GM10847 (cell line): ENCODE results near the gene EIF3L.

Source experiments
- POLR2A ChIP-seq: IDR thresholded peaks from 2 replicates; pipeline ENCODE4 v1.6.1; 2011; ENCODE audit not compliant: insufficient read length; ENCODE audit errors: extremely low read depth

EIF3L gene

DNA sequence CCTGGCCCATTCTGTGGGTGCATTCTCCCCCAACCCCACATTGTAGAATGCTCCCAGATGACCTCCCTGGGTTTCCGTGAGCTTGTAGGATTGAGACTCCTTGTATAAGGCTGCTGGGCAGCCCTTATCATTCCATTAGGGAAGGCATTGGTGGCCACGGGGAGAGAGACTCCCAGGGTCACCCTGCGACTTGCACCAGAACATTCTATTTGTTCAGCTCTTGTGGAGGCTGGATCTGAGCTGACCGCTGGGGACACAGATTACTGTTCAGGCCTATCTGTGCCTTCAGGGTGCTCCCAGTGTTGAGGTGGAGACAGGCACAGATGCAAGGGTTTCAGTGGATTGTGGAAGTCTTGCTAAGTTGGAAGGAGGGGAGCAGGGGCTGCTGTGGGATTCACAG, 74.7 kb downstream of the EIF3L start:
- TF ChIP-seq POLR2A, result no peak

DNA sequence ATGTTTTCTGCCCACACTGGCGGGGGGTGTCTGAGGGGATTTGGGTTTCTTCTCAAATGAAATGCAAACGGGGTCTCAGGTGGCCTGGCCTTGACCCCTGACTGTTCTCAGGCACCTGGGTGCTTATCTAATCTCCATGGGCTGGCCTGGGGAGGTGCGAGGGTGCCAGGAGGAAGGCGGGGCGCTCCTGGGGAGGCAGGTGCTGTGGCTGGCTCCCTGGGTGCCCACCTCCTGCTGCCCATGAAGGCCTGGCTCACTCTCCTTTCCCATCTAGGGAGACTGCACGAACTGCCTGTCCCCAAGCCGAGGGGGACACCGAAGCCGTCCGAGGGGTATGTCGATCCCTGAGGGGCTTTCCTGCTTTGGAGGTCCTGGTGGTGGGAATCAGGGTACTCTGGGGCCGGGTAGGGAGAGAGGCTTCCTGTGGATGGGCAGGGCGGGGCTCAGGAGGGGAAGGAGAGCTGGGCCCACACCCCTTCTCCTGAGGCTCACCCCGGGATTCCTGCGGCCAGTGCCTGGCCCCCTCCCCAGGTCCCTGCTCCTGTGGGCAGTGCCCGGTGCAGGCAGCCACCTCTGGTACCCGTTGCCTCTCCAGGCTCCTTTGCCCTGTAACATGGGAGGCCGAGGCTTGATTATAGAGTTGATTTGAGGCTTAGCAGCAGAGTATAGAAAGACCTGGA, 75.3 kb downstream of the EIF3L start:
- TF ChIP-seq POLR2A, result no peak

DNA sequence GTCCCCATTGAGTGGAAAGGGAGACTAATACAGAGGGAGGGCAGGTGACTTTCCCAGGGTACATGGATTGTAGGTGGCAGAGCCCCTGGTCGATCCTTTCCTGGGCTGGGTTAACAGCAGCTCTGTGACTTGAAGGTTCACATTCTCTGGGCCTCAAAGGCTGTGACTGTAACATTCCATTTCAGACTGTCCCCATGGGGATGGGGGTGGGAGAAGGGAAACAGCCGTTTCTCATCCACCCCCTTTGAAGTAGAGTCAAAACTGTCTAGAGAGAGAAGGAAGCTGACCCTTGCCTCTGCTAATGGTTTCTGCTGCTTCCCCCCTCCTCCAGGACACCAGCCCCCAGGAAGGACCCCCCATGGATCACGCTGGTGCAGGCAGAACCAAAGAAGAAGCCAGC, 76.1 kb downstream of the EIF3L start:
- no peak for TF ChIP-seq POLR2A

DNA sequence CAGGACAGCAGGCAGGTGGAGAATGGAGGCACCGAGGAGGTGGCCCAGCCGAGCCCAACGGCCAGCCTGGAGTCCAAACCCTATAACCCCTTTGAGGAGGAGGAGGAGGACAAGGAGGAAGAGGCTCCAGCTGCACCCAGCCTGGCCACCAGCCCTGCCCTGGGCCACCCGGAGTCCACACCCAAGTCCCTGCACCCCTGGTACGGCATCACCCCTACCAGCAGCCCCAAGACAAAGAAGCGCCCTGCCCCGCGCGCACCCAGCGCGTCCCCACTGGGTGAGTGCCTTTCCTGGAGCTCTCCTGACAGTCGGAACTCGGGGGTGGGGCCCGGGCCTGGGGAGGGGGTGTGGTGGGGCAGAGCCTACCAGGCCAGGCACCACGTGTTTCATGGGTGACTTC, 76.5 kb downstream of the EIF3L start:
- TF ChIP-seq POLR2A, result no peak

DNA sequence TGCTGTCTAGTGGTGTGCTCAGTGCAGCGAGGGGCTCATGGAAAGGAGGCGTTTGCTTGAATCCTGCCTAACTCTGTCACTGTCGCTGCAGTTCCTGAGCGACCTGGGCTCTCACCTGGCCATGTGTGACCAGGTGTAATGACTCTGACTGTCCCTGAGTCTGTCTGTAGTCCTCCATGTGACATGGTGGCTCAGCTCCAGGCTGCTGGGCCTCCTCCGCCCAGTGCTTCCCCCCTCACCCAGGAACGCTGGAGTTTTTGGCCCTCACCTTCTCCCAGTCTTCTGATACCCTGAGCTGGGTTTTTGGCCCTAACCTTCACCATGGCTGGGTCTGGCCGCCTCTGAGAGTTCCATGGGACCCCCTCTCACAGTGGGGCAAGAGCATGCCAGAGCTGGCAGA, 77.1 kb downstream of the EIF3L start:
- TF ChIP-seq POLR2A, result no peak

DNA sequence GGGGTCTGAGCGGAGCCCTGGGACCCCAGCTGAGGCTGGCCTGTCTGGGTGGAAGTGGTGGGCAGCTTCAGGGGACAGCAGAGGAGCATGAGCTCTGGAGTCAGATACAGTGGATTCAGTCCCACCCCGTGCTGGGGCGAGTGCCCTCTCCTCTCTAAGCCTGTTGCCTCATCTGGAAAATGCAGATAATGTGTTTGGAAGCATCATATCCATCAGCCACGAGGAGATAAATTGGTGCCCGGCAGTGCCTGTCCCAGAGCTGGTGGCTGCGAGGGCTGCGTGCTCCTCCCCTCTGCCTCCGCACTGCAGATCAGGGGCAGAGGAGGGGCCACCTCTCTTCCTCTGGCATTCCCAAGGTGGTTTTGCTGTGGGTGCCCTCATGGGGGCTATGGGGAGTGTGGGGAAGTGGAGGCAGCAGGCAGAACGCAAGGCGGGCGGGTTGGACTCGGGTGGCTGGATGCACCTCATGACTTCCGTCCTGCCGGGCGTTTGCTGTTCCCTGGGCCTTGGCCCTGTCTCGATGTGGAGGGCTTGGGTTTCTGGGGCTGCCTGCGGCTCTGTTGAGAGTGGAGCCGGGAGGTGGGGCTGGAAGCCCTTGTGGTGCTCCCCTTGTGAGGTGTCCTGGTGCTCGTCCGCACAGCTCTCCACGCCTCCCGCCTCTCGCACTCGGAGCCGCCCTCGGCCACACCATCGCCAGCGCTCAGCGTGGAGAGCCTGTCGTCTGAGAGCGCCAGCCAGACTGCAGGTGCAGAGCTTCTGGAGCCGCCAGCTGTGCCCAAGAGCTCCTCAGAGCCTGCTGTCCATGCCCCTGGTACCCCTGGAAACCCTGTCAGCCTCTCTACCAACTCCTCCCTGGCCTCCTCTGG, 77.8 kb downstream of the EIF3L start:
- TF ChIP-seq POLR2A, result no peak

DNA sequence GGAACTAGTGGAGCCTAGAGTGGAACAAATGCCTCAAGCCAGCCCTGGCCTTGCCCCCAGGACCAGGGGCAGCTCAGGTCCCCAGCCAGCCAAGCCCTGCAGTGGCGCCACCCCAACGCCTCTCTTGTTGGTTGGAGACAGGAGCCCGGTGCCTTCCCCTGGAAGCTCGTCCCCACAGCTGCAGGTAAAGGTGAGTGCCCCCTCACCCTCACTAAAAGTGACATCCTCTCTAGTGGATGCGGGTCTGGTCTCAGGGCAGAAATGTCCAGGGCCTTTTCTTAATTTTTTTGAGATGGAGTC, 78.4 kb downstream of the EIF3L start:
- no peak for TF ChIP-seq POLR2A

DNA sequence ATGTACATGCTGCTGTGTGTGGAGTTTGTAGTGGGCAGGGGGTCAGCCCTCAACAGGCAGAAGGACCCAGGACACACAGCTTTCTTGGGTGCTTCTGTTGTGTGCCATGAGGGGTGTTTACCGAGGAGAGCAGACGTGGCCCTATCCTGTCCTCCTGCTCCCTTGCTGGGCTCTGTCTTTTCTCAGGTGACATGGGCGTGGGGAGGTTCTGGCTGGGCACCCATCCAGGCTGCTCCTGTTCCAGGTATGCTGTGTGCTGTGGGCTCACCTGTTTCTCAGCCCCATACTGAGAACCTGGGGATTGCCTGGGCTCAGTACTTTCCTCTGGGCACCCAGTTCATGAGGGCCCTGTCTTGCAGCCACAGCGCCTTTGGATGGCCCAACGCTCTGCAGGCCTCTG, 80.2 kb downstream of the EIF3L start:
- TF ChIP-seq POLR2A, result no peak

DNA sequence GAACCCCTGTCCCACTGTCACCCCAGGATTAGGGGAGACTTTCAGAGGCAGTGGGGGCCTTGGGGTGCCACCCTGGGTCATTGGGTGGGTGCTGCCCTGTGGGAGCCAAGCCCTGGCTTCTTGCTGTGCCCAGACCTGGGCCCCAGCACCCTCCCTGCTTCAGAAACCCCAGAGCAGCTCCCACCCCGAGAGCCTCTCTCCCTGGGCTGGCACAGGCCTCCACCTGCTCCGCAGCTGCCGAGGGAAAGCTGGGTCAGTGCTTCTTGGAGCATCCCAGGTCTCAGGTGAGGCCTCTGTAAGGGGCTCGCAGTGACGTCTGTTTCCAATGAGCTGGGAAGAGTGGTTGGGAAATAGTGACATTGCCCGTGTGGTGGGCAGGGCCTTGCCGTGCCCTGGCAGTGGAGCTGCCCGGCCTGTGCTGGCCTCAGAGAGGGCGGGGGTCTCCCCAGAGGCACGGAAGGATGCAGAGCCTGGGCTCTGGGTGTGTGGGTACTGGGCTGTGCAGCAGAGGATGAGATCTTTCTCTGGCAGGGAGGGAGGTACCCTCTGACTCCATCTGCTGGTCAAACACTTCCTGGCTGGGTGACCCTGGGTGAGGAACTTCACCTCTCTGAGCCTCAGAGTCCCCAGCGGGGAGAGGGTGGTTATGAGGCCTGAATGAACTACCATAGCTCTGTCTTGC, 81.2 kb downstream of the EIF3L start:
- no peak for TF ChIP-seq POLR2A

DNA sequence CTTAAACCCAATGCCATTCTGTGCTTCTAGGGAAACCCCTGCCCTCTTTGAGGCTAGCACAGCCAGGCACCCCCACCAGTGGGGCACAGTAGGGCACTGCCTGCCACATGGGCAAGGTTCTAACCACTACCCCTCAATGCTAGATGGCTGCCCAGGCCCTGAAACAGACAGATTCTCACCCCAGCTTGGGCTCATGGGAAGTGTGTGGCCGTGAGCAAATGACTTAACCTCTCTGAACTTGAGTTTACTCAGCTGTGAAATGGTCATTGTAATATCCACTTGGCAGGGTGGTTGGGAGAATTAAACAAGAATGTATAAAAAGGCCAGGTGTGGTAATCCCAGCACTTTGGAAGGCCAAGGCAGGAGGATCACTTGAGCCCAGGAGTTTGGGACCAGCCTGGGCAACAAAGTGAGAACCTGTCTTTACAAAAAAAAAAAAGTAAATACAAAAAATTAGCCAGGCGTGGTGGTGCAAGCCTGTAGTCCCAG, 81.8 kb downstream of the EIF3L start:
- TF ChIP-seq POLR2A, result no peak

DNA sequence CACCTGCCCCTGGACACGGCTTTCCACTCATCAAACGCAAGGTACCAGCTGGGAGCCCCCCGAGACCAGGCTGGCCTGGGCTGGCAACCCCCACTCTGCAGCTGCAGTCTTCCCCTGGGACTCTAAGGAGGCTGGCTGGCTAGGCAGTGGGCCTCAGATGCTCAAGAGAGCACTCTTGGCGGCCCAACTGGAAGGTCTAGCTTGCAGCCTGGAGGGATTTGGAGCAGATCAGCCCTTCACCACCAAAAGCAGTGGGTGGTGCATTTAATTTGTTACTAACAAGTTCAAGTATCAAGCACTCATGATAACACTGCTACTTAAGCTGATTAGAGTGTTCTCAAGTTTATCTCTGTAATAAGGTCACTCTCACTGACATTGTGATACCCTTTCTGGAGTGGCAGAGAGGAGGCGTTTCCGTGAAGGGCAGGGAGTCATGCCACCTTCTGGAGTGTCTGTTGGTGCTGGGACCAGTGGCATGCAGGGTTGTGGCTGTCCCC, 82.7 kb downstream of the EIF3L start:
- TF ChIP-seq POLR2A, result no peak

DNA sequence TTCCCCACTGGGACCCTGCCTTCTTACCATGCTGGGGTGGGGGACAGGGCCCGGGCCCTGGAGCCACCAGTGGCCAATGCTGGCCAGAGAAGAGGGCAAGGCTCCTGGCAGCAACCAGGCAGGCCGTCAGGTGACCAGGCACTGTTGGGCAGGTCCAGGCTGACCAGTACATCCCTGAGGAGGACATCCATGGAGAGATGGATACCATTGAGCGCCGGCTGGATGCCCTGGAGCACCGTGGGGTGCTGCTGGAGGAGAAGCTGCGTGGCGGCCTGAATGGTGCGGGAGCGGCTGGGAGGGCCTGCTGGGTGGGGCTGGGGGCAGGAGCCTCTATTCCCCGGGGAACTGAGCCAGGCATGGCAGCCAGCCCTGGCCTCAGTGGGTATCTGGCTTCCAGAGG, 83.2 kb downstream of the EIF3L start:
- no peak for TF ChIP-seq POLR2A

DNA sequence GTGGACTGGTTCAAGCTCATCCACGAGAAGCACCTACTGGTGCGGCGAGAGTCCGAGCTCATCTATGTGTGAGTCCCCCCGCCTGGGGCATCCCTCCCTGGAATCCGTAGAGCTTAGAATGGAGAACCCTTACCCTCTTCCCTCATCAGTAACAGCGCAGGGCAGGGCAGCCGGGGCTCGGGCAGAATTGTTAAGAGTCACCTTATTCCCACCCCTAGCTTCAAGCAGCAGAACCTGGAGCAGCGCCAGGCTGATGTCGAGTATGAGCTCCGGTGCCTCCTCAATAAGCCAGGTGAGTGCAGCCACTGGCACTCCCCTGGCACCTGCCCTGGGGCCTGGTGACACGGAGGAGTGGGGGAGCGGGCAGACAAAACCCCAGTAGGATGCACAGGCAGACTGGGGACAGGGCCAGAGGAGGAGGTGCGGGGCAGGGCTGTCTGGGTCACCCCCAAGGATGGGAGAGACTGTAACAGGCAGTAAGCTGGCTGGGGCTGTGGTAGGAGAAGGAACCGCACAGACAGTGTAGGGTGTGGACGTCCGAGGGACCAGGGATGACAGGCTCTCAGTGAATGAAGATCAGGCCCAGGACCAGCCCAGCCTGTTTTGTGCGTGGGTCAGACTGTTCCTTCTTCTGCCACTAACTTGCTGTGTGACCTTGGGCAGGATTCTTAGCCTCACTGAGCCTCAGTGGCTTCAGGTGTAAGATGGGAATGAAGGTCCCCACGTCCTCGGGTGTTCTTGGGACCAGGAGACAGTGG, 83.8 kb downstream of the EIF3L start:
- TF ChIP-seq POLR2A, result no peak

DNA sequence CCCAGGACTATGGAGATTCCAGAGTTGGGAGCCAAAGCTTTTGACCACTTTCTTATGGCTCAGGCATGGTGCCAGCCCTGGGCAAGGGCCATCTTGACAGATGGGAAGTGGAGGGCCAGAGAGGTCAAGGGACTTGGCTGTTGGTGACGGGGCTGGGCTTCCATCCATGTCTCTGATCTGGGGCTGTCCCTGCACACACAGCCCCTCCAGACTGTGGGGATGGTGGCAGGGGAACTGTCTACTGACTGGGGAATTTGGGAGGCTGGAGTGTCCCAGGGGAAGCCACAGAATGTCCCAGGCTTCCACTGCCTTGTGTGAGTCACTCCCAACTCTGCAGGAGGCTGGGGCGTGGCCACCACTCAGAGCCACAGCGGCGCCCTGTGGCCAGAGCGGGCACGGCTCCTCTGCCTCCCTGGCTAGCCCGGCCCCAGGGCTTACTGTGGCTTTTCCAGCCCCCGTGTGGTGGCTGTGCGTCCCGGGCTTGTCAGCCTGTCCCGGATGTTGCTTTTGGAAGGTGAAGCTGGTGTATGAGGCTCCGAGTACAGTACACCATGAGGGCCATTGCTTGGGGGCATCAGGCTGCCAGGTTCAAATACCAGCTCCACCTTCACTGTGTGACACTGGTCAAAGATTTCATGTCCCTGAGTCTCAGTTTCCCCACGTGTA, 84.6 kb downstream of the EIF3L start:
- no peak for TF ChIP-seq POLR2A
